Measurements from ENCODE around the gene DYDC2.

DNA sequence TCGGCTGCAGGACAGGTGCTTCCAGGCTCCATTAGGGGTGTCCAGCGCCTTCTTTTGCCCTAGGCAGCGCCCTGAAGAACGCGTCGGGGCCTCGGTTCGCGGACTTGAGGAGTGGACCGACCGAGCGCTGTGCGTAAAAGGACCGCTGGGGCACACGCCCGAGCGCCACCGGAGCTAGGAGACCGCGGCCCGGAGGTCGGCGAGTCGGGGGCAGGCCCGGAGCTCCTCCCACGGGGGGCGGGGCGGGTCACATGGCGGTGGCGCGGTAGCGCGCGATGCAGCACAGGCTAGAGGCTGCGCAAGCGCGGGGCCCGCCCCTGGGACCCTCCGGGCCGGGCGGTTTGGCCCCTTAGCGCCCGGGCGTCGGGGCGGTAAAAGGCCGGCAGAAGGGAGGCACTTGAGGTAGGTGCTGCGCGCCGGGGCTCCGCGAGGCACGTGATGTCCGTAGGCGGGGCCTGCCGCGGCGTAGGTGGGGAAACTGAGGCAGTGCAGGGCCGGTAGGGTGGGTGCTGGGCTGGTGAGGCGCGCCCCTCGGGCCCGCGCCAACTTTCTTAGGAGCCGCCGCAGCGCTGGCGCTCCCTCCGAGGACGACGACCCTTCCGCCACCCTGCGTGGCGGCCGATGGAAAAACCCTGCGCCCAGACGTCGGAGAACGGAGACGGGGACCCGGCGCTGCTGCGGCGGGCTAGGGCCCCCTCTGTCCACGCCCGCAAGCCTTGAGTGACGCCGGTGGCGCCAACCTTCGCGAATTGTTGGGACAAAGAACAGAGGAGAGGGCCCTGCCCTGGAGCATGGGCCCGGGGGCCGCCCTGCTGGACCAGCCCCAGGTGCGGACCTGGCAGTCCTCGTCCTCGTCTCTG lies 51.9 kb downstream of the DYDC2 start, which contains the start of gene PRXL2A:
- TF ChIP-seq, protein P1, sequence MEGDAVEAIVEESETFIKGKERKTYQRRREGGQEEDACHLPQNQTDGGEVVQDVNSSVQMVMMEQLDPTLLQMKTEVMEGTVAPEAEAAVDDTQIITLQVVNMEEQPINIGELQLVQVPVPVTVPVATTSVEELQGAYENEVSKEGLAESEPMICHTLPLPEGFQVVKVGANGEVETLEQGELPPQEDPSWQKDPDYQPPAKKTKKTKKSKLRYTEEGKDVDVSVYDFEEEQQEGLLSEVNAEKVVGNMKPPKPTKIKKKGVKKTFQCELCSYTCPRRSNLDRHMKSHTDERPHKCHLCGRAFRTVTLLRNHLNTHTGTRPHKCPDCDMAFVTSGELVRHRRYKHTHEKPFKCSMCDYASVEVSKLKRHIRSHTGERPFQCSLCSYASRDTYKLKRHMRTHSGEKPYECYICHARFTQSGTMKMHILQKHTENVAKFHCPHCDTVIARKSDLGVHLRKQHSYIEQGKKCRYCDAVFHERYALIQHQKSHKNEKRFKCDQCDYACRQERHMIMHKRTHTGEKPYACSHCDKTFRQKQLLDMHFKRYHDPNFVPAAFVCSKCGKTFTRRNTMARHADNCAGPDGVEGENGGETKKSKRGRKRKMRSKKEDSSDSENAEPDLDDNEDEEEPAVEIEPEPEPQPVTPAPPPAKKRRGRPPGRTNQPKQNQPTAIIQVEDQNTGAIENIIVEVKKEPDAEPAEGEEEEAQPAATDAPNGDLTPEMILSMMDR (conservative IDR thresholded peaks at IDR 0.05 in 1 of 2, IDR thresholded peaks at IDR 0.05 in 1 of 2; ENCODE audit: low read depth in 1 of 2, low read length in 2 of 2), result no peak
- peak; percentile 51 for TF ChIP-seq EZH2 (IDR thresholded peaks at IDR 0.05; ENCODE audit: low read length, missing control alignments)
